Stimulated activated naive CD8-positive, alpha-beta T cell treated with anti-CD3 and anti-CD28 coated beads, Interleukin-15, Interleukin-2, amounts not matched to agents 100 U/mL and 50 U/mL, for 24 hours (primary cell): Measurements from ENCODE around the gene POTEH.
A peak's percentile ranks its signal among the peaks of the same experiment; 100 is the strongest.
"Not testable (repeated sequence)": the region's sequence is repeated elsewhere in the genome, so short reads cannot be mapped to it uniquely, and the experiment has no call there.

ENCODE experiments used
- ATAC-seq: fragments of 150-1000 bp; cut with Tn5 transposase; one replicate; pipeline ENCODE4 v1.10.0; 2021
- DNase-seq: peaks from one replicate; pipeline ENCODE4 v3.0.0; 2021

POTEH gene

GRCh38 chr22:15689749-15690125 is at the start of gene POTEH:
TSS of gene POTEH (plus strand) at chr22:15690026. CDS start at chr22:15690078, 52 bp downstream.
- not testable (repeated sequence) for DNase-seq, ATAC-seq

GRCh38 chr22:15642288-15642861 is 47.5 kb upstream of the POTEH start:
- ATAC-seq = peak; percentile 6
- not testable (repeated sequence) for DNase-seq

- not testable (repeated sequence) for ATAC-seq, DNase-seq
These were observed 37.9 kb upstream of the POTEH start for GRCh38 chr22:15651954-15652353.

GRCh38 chr22:15652738-15653137 is 37.1 kb upstream of the POTEH start:
- not testable (repeated sequence) for DNase-seq, ATAC-seq

- not testable (repeated sequence) for ATAC-seq, DNase-seq
These were observed 36.6 kb upstream of the POTEH start for GRCh38 chr22:15653241-15653640.

GRCh38 chr22:15661102-15661501 is 28.7 kb upstream of the POTEH start:
- DNase-seq, ATAC-seq: not testable (repeated sequence)

GRCh38 chr22:15664682-15665081 is 25.1 kb upstream of the POTEH start:
- not testable (repeated sequence) for DNase-seq, ATAC-seq

GRCh38 chr22:15665478-15665877 is 24.3 kb upstream of the POTEH start:
- not testable (repeated sequence) for DNase-seq, ATAC-seq

- not testable (repeated sequence) for DNase-seq
These were observed 20.4 kb upstream of the POTEH start for GRCh38 chr22:15669430-15669829.

GRCh38 chr22:15679702-15680101 is 10.1 kb upstream of the POTEH start:
- ATAC-seq, DNase-seq: not testable (repeated sequence)

More at GRCh38 chr22:15669430-15669829, 20.4 kb upstream of the POTEH start:
- not testable (repeated sequence) for ATAC-seq

- ATAC-seq, DNase-seq: not testable (repeated sequence)
These were observed 5.7 kb upstream of the POTEH start for GRCh38 chr22:15684115-15684514.

- not testable (repeated sequence) for ATAC-seq, DNase-seq
These were observed 5.1 kb upstream of the POTEH start for GRCh38 chr22:15684695-15685094.

- DNase-seq = not testable (repeated sequence)
- ATAC-seq = peak; percentile 31
These were observed 4.2 kb upstream of the POTEH start for GRCh38 chr22:15685641-15686040.

- ATAC-seq, DNase-seq: not testable (repeated sequence)
These were observed 2.7 kb upstream of the POTEH start for GRCh38 chr22:15687086-15687485.

- not testable (repeated sequence) for ATAC-seq, DNase-seq
These were observed 2.1 kb upstream of the POTEH start for GRCh38 chr22:15687676-15688075.

- not testable (repeated sequence) for DNase-seq, ATAC-seq
These were observed 1.7 kb upstream of the POTEH start for GRCh38 chr22:15688090-15688489.

GRCh38 chr22:15689012-15689748 is 646 bp upstream of the POTEH start:
- ATAC-seq = not testable (repeated sequence)

GRCh38 chr22:15713600-15713999 is 23.8 kb downstream of the POTEH start:
- DNase-seq, ATAC-seq: not testable (repeated sequence)

More at GRCh38 chr22:15689012-15689748, 646 bp upstream of the POTEH start:
- DNase-seq = not testable (repeated sequence)

- not testable (repeated sequence) for DNase-seq, ATAC-seq
These were observed 24.3 kb downstream of the POTEH start for GRCh38 chr22:15714125-15714524.

- not testable (repeated sequence) for ATAC-seq, DNase-seq
These were observed 32.1 kb downstream of the POTEH start for GRCh38 chr22:15721884-15722283.

- ATAC-seq = peak; percentile 28
- not testable (repeated sequence) for DNase-seq
These were observed 39.5 kb downstream of the POTEH start for GRCh38 chr22:15729209-15729917.

- ATAC-seq = not testable (repeated sequence)
These were observed 41.2 kb downstream of the POTEH start for GRCh38 chr22:15731023-15731422.

More at GRCh38 chr22:15731023-15731422, 41.2 kb downstream of the POTEH start:
- DNase-seq = not testable (repeated sequence)
